NCI-H2029 treated with DMSO at 0.1 percent for 48 hours (cell line): ENCODE results near the gene MYCN.
"Not testable (repeated sequence)": the region's sequence is repeated elsewhere in the genome, so short reads cannot be mapped to it uniquely, and the experiment has no call there.

ENCODE experiments used
- DNase-seq: peaks from one replicate; lab custom pipeline; 2025; lab: John Stamatoyannopoulos, UW

Gene MYCN

DNA sequence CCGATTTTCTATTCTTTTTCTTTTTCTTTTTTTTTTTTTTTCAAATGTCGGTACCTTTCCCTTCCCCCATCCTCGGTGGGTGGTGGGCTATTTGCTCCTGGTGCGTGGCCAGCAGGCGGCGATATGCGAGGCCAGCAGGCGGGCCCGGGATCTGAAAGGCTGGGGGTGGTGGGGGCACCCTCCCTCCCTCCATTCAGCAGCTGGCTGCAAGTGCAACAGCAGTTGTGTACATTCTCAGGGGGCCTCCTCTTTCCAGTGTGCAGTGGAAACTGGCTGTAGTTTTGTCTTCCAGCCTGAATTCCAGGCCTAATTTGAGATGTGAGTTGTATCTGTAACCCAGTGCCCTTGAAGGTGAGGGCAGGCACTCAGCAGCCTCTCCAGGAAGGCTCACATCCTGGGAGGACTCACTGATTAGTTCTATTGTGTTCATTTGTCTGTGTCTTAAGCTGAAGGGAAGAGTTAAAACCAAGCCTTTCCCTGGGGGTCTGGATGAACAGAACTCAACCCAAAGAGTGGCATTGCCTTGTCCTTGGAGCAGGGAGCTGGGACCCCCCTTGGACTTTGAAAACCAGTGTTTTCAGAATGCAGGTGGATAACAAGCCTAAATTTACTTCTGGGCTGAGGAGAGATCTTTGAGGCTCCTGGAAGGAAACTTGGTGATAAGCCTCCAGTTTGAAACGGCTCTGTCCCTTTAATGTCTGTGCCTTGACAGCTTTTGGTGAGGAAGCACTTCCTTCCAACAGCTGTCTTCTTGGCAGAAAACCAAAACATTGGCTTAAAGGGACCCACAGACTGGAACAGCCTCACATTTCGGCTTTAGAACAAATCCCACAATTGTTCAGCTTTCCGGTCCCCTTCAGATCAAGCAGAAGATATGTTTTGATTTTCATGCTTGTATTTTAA is 3.3 kb downstream of the MYCN start:
- no peak for DNase-seq

- no peak for DNase-seq
These were observed 4.1 kb downstream of the MYCN start for GRCh38 chr2:15944325-15945017.

- no peak for DNase-seq
These were observed 5.8 kb downstream of the MYCN start for GRCh38 chr2:15945909-15946705.

DNA sequence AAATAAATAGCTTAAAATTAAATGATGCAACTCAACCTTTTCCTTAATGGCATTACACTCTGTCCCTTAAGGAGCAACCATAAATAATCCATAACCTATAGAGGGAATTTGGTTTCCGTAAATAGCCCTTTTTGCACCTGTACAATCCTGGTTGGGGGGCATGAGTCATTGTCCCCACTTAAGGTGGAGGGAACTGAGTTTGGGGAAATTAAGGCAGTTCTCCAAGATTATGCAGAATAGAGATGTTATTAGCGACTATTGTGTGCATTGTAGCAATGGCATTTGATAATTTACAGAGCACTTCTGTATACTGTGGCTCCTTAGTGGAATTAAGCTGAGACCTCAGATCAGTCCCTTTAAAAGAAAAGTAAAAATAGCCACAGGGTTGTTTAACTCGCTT is 6.6 kb downstream of the MYCN start:
- no peak for DNase-seq

DNA sequence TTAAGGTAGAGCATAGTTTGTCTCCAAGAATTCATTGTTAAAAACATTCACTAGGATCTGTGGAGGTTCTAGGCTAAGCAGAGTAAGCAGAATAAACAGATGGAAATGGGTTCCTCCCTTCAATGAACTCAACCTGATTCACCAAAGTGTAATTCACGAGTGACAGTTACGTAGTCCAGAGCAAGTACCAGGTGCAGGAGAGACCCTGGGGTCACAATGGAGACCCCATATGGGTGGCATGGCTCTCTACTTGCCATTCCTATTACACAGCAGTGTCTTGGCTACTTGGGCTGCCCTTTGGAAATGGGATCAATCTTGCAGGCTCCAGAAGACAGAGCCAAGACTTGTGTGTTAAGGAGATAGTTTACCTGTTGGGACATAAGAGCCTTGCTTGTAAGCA is 7.1 kb downstream of the MYCN start:
- DNase-seq = no peak

DNA sequence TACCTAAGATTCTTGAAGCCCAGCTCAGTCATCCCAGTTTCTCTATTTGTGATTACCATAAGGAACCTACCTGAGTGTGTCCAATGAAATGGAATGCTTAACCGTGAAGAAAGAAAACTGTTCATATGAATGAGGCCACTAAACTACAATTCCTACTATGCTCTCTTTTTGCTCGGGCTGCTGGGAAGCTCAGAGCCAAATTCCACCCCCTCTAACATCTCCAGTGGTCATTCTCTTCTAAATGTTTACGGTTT is 8.3 kb downstream of the MYCN start:
- no peak for DNase-seq

DNA sequence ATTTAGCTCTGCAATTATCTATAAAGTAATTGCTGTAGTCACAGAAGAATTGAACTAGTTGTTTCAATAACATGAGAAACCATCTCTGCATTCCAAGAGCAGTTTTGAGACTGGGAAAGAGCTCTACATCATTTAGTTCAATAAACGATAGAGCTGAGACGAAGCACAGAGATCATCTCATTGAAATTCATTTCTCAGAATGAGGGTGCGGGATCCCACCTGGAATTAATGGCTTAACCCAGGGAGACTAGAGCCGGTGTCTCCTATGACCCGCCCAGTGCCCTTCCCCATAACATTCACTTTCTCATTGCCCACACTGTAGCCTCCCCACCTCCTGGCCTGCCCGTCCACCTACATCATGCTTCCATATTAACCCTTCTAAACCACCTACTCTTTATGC is 8.8 kb downstream of the MYCN start:
- no peak for DNase-seq

- no peak for DNase-seq
These were observed 9.2 kb downstream of the MYCN start for GRCh38 chr2:15949551-15949950.

DNA sequence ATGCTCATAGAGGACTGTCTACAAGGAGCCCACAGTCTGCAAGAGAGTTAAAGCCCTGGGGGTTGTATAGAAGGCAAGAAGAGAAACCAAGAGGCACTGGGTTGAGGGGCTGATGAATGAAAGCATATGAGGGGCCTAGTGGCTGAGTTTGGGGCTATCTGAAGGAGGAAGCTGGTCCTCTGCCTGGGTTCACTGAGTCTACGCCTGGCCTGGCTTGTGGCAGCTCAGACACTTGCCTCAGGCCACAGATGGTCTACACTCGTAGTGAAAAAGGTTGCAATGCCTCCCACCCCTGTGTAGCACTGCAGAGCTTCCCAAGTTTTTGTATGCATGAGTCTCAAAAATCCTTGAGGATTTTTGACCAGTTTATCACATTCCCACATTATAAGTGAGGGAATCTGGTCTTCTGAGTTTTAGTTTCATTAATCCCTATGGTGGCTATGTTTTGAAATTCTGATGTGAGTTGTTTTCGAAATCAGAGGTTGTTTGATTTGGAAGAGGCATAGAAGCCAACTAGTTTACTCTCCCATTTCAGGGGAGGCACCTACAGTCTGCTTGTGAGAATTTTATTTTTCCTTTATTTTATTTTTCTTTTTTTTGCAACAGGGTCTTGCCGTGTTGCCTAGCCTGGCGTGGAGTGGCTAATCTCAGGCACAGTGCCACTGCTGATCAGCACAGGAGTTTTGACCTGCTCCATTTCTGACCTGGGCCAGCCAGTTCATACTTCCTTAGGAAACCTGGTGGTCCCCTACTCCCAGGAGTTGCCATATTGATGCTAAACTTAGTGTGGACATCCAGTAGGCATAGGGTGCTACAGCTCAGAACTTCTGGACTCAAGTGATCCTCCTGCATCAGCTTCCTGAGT is 10.0 kb downstream of the MYCN start:
- no peak for DNase-seq

GRCh38 chr2:15951936-15952335 is 11.6 kb downstream of the MYCN start:
- DNase-seq = not testable (repeated sequence)

DNA sequence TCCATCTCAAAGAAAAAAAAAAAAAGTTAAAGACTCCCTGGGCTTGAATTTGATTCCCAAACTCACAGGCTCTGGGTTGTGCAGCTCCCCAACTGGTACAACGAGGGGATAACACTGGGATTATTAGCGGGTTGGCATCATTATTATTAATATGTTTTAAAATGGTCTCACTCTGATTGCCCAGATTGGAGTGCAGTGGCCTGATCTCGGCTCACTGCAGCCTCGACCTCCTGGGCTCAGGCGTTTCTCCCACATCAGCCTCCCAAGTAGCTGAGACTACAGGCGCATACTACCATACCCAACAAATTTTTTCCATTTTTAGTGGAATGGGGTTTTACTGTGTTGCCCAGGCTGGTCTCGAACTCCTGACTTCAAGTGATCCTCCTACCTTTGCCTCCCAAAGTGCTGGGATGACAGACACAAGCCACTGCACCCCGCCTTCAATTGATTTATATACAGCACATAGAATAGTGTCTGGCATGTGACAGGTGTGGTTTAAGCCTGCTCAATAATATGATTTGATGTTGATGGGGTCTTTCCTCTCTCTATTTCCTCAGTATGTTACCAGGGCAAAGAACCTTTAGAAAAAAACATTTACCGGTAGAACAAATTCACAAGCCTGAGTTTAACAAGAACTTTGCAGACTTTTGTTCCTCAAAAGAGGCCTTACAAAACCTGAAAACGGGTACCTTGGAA is 12.2 kb downstream of the MYCN start:
- no peak for DNase-seq

GRCh38 chr2:15953147-15953630 is 12.8 kb downstream of the MYCN start:
- no peak for DNase-seq

DNA sequence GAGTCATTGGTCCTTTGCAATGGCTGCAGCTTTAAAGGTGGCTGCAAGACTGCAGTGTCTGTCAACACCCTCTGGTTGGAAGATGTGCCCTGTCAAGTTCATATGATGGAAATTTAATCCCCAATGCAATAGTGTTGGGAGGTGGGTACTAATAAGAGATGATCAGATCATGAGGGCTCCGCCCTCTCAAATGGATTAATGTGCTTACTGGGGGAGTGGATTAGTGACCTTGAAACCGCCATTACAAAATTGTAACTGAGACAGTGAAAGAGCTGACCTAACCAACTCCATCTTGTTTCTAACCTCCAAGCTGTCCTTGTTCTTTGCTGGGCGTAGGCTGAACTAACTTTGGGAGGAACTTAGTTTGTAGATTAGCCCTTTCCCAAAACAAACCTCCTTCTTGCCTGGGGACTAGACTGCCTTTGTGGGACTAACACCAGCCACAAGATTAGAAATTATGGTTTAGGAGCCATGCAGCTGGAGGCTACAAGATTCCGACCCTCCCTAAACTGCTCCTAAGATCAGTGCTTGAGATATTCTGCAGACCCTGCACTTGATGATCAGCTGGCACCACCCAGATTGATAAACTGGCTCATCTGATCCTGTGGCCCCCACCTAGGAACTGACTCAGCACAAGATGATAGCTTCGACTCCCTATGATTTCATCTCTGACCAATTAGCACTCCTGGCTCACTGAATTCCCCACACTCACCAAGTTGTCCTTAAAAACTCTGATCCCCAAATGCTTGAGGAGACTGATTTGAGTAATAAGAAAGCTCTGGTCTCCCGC is 13.7 kb downstream of the MYCN start:
- DNase-seq = no peak

DNA sequence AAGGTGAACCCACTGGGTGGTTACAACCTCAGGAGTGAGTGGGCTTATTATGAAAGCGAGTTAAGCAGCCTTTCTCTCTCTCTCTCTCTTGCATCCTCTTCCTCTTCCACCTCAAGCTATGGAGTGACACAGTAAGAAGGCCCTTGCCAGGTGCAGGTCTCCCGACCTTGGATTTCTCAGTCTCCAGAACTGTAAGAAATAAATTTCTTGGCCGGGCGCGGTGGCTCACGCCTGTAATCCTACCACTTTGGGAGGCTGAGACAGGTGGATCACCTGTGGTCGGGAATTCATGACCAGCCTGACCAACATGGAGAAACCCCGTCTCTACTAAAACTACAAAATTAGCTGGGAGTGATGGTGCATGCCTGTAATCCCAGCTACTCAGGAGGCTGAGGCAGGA is 14.4 kb downstream of the MYCN start:
- DNase-seq = no peak

- DNase-seq = no peak
These were observed 15.1 kb downstream of the MYCN start for GRCh38 chr2:15955232-15955988.

GRCh38 chr2:15956230-15956629 is 15.9 kb downstream of the MYCN start:
- DNase-seq = no peak

- DNase-seq = no peak
These were observed 16.7 kb downstream of the MYCN start for GRCh38 chr2:15956751-15957736.
